ENCODE results near the gene ZSCAN4.

Gene ZSCAN4

DNA sequence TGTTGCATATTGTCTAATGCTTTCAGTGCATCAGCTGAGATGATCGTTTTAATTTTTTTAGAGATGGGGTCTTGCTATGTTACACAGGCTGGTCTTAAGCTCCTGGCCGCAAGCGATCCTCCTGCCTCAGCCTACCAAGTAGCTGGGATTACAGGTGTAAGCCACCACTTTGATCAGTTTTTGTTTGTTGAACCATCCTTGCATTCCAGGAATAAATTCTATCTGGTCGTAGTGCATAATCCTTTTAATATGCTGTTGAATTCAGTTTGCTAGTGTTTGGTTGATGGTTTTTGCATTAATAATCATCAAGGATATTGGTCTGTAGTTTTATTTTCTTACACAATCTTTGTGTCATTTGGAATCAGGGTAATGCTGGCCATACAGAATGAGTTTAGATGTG is 31.4 kb upstream of the ZSCAN4 start:
- TF ChIP-seq TAF1 (IDR thresholded peaks at IDR 0.05; ENCODE audit: low read depth): no peak
- TF ChIP-seq YY1 (IDR thresholded peaks at IDR 0.05; ENCODE audit: low read depth): no peak
- no peak for TF ChIP-seq CREB1 (IDR thresholded peaks at IDR 0.05; ENCODE audit: low read depth)
- TF ChIP-seq, protein P1, sequence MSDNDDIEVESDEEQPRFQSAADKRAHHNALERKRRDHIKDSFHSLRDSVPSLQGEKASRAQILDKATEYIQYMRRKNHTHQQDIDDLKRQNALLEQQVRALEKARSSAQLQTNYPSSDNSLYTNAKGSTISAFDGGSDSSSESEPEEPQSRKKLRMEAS (IDR thresholded peaks at IDR 0.05): no peak
- no peak for TF ChIP-seq NFIC (IDR thresholded peaks at IDR 0.05)
- TF ChIP-seq, protein P2, sequence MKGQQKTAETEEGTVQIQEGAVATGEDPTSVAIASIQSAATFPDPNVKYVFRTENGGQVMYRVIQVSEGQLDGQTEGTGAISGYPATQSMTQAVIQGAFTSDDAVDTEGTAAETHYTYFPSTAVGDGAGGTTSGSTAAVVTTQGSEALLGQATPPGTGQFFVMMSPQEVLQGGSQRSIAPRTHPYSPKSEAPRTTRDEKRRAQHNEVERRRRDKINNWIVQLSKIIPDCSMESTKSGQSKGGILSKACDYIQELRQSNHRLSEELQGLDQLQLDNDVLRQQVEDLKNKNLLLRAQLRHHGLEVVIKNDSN (IDR thresholded peaks at IDR 0.05): no peak
- TF ChIP-seq CEBPB (IDR thresholded peaks at IDR 0.05): no peak
- TF ChIP-seq FOXM1 (IDR thresholded peaks at IDR 0.05; ENCODE audit: borderline replicate concordance, low read depth): no peak
- no peak for TF ChIP-seq EGR1 (IDR thresholded peaks at IDR 0.05)
- TF ChIP-seq ZBTB7A (IDR thresholded peaks at IDR 0.05; ENCODE audit: low read depth): no peak
- no peak for TF ChIP-seq TCF12 (IDR thresholded peaks at IDR 0.05; ENCODE audit: low read depth)
- TF ChIP-seq, protein P3, sequence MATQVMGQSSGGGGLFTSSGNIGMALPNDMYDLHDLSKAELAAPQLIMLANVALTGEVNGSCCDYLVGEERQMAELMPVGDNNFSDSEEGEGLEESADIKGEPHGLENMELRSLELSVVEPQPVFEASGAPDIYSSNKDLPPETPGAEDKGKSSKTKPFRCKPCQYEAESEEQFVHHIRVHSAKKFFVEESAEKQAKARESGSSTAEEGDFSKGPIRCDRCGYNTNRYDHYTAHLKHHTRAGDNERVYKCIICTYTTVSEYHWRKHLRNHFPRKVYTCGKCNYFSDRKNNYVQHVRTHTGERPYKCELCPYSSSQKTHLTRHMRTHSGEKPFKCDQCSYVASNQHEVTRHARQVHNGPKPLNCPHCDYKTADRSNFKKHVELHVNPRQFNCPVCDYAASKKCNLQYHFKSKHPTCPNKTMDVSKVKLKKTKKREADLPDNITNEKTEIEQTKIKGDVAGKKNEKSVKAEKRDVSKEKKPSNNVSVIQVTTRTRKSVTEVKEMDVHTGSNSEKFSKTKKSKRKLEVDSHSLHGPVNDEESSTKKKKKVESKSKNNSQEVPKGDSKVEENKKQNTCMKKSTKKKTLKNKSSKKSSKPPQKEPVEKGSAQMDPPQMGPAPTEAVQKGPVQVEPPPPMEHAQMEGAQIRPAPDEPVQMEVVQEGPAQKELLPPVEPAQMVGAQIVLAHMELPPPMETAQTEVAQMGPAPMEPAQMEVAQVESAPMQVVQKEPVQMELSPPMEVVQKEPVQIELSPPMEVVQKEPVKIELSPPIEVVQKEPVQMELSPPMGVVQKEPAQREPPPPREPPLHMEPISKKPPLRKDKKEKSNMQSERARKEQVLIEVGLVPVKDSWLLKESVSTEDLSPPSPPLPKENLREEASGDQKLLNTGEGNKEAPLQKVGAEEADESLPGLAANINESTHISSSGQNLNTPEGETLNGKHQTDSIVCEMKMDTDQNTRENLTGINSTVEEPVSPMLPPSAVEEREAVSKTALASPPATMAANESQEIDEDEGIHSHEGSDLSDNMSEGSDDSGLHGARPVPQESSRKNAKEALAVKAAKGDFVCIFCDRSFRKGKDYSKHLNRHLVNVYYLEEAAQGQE (IDR thresholded peaks at IDR 0.05; ENCODE audit: low read depth): no peak
- TF ChIP-seq TEAD4 (IDR thresholded peaks at IDR 0.05): no peak
- TF ChIP-seq EP300 (IDR thresholded peaks at IDR 0.05; ENCODE audit: borderline replicate concordance): no peak
- no peak for TF ChIP-seq RAD21 (IDR thresholded peaks at IDR 0.05; ENCODE audit: low read depth)

DNA sequence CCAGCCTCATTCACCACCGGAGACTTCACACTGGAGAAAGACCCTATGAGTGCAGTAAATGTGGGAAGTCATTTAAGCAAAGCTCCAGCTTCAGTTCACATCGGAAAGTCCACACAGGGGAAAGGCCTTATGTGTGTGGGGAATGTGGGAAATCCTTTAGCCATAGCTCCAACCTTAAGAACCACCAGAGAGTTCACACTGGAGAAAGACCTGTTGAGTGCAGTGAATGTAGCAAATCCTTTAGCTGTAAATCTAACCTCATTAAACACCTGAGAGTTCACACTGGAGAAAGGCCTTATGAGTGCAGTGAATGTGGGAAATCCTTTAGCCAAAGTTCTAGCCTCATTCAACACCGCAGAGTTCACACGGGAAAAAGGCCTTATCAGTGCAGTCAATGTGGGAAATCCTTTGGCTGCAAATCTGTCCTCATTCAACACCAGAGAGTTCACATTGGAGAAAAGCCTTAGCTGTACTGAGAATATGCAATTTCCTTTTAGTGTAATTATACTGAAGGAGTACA is 27.0 kb upstream of the ZSCAN4 start:
- no peak for TF ChIP-seq ZBTB7A (IDR thresholded peaks at IDR 0.05; ENCODE audit: low read depth)
- TF ChIP-seq TEAD4 (IDR thresholded peaks at IDR 0.05): no peak
- TF ChIP-seq YY1 (IDR thresholded peaks at IDR 0.05; ENCODE audit: low read depth): no peak
- TF ChIP-seq TAF1 (IDR thresholded peaks at IDR 0.05; ENCODE audit: low read depth): no peak
- TF ChIP-seq TCF12 (IDR thresholded peaks at IDR 0.05; ENCODE audit: low read depth): no peak
- TF ChIP-seq, protein P3 (IDR thresholded peaks at IDR 0.05; ENCODE audit: low read depth): no peak
- no peak for TF ChIP-seq CREB1 (IDR thresholded peaks at IDR 0.05; ENCODE audit: low read depth)
- TF ChIP-seq RAD21 (IDR thresholded peaks at IDR 0.05; ENCODE audit: low read depth): no peak
- TF ChIP-seq, protein P1 (IDR thresholded peaks at IDR 0.05): no peak
- no peak for TF ChIP-seq FOXM1 (IDR thresholded peaks at IDR 0.05; ENCODE audit: borderline replicate concordance, low read depth)
- TF ChIP-seq, protein P2 (IDR thresholded peaks at IDR 0.05): no peak
- TF ChIP-seq EP300 (IDR thresholded peaks at IDR 0.05; ENCODE audit: borderline replicate concordance): no peak
- no peak for TF ChIP-seq NFIC (IDR thresholded peaks at IDR 0.05)
- TF ChIP-seq EGR1 (IDR thresholded peaks at IDR 0.05): no peak
- no peak for TF ChIP-seq CEBPB (IDR thresholded peaks at IDR 0.05)

DNA sequence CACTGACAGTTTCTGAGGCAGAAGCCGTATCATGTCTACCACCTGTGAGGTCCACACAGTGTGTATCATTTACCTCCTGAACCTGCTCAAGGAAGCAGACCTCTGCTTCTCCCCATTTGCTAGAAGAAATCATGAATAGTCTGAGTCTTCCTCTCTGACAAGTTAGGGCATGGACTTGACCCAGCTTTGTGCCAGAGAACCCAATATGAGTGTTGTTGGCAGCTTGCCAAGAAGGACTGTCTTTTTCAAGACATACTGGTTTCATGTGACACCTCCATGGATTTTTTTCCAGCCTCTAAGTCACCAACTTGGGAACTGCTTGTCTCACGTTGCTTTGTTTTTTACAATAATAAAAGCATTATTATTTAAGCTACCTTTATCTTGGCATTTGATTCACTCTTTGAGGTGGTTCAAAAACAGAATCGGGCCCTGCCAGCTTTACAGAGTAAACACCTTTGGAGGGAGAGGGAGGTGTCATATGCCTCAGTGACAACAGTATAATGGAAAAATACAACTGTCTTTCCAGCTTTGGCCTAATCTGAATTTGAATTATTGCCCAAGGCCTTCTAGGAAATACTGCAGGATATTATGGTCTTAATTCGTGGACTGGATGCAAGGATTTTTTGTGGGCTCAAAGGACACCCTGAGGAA is 26.2 kb upstream of the ZSCAN4 start:
- TF ChIP-seq, protein P1 (IDR thresholded peaks at IDR 0.05): no peak
- TF ChIP-seq NFIC (IDR thresholded peaks at IDR 0.05): peak; percentile 71

DNA sequence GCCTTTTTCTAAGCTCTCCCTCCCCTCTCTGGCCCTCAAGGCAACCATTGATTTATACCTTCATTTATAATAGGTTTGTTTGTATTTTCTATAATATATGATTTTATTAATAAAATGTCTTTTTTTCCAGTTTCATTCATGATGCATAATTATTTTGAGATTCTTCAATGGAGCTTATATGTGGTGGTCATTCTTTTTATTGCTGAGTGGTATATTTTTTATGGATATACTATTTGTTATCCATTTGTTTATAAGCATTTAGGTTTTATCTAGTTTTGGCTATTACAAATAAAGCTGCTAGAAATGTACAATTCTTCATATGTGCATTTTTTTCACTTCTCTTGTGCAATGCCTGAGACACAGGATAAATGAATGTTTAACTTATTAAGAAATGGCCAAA is 25.0 kb upstream of the ZSCAN4 start:
- no peak for TF ChIP-seq EP300 (IDR thresholded peaks at IDR 0.05; ENCODE audit: borderline replicate concordance)
- TF ChIP-seq NFIC (IDR thresholded peaks at IDR 0.05): no peak
- no peak for TF ChIP-seq CEBPB (IDR thresholded peaks at IDR 0.05)
- no peak for TF ChIP-seq CREB1 (IDR thresholded peaks at IDR 0.05; ENCODE audit: low read depth)
- TF ChIP-seq ZBTB7A (IDR thresholded peaks at IDR 0.05; ENCODE audit: low read depth): no peak
- TF ChIP-seq, protein P2 (IDR thresholded peaks at IDR 0.05): no peak
- no peak for TF ChIP-seq EGR1 (IDR thresholded peaks at IDR 0.05)
- TF ChIP-seq TEAD4 (IDR thresholded peaks at IDR 0.05): no peak

DNA sequence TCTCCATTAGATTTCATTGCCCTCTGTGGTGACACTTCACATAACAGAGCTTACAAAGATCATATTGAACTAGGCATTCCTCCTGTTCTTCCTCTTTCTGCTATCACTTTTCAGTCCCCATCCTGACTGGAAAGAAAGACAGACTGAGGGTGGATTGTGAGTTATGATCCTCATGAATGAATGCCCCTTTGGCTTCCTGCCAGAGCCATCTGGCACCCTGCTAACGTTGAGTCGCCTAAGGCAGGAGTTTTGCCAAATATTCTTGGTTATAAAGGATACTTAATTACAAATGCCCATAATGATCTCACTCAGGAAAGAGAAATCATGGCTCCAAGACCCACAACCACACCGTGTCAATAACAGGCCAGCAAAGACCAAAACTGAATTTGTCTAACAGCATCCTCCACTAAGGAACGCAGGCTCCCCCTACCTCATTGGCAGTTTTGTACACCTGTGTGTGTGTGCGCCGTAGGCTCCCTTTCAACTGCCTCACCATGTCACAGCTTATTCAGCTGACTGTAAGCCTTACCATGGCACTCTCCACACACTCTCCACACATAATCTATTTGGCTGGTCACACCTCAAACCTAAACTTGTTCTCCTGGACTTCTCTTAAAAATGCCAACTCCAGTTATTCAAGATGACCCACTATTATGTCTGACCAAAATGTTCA is 20.3 kb upstream of the ZSCAN4 start:
- peak; percentile 37; the same call in 1 of the 2 replicates for TF ChIP-seq NFIC (IDR thresholded peaks at IDR 0.05)
- TF ChIP-seq, protein P1 (IDR thresholded peaks at IDR 0.05): no peak

Measured in Ishikawa (cell line).